Ecto neural progenitor cell (in vitro differentiated cells): ENCODE measurements around the gene DZIP3.
"Not testable (repeated sequence)": the region's sequence is repeated elsewhere in the genome, so short reads cannot be mapped to it uniquely, and the experiment has no call there.

Experiments
- DNase-seq: peaks from one replicate; pipeline ENCODE4 v3.0.0-alpha.2; 2018; ENCODE audit warnings: low spot score

The DZIP3 gene

DNA sequence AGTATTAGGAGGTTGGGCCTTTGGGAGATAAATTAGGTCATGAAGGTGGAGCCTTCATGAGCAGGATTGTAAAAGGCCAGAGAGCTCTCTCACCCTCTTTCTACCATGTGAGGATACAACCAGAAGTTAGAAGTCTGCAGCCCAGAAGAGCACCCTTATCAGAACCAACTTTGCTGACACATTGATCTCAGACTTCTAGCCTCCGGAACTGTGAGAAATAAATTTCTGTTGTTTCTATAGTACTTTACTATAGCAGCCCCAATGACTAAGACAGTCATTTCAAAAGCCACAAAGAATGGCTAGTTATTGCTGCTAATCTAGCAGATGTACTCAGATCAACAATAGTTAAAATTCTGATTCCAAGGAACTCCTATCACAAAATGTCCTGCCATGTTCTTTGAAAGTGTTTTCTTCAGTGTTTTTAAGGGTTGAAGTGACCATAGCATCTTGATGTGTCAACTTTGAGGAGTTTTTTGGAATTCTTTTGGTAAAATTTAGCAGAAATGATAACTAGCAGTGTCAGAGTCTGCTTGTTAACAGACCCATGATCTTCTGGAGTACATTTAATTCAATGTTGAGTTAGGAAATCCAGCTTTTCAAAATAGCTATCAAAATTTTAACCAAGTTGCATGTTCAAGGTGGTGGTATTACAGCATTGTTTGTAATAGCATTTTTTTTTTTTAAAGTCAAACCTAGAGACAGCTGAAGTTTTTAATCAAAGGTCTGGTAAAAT, 10.3 kb downstream of the DZIP3 start:
- DNase-seq, result no peak

DNA sequence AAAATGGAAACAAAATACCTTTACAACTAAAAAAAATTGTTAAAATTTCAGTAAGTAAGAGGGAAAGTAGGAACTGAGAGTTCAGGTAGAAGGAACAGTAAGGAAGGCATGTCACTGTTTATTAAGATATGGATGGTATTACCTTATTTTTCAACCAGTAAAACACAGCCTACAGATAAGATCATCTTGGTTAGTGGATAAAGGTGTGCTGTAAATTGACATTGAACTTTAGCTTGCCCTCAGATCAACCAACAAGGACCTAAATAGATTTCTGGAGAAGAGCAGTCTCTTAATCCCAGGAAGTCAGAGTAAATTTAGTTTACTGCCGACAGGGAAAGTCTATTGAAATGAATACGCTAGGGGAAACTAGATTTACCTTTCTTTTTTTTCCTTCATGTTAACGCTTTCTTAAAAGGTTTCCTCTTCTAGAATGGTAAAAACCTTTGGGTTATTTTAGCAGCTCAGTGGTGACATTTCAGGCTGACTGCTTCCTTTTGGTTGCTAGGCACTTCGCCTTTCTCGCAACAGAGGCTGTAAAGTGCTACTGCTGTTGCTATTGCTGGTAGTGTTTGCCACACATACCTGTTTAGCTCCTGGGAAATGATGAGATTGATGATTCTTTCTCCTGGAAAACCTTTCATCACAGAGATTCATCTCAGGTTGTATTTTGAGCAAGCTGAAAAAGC, 12.9 kb downstream of the DZIP3 start:
- DNase-seq, result no peak

GRCh38 chr3:108602935-108603294, 13.4 kb downstream of the DZIP3 start:
- no peak for DNase-seq

DNA sequence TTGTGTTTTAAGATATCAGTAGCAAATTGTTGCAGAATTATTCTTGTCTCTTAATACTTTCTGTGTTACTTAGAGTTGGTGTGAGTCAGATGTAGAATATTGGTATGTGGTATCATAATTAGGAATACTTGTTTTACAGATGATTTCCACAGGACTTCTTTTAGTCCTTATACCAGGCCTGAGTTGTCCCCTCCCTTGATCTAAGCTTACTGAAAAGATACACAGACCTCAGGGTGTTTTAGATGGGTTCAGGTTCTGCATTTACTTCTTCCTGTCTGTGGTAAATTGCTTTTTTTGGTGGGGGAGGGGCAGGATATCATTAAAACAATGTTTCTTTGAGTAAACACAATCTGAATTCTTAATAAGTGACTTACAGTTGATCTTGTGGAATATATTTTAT, 14.2 kb downstream of the DZIP3 start:
- no peak for DNase-seq

DNA sequence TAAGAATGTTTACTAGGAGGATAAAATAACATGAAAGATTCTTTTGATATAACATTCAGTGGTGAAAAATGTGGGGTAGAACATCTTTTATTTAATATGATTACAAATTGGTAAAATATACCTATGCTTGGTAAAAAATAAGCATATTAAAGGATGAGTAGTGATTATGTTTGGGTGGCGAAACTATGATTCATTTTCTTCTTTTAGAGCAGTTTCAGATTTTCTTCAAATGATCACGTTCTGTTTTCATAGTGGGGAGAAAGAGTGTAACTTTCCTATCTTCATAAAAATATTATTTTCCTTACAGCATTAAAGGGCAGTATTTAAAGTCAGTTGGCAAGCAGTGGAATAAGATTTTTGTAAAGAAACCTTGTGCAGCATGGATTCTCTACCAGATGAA, 15.5 kb downstream of the DZIP3 start:
- no peak for DNase-seq

GRCh38 chr3:108605491-108605890, 16.0 kb downstream of the DZIP3 start:
- no peak for DNase-seq

- DNase-seq, result no peak
Observed at GRCh38 chr3:108608750-108609149, 19.2 kb downstream of the DZIP3 start.

- DNase-seq, result no peak
Observed at GRCh38 chr3:108610651-108611050, 21.1 kb downstream of the DZIP3 start.

GRCh38 chr3:108616090-108616489, 26.6 kb downstream of the DZIP3 start:
- not testable (repeated sequence) for DNase-seq

GRCh38 chr3:108620250-108620649, 30.7 kb downstream of the DZIP3 start:
- no peak for DNase-seq

GRCh38 chr3:108623504-108623903, 34.0 kb downstream of the DZIP3 start:
- no peak for DNase-seq

DNA sequence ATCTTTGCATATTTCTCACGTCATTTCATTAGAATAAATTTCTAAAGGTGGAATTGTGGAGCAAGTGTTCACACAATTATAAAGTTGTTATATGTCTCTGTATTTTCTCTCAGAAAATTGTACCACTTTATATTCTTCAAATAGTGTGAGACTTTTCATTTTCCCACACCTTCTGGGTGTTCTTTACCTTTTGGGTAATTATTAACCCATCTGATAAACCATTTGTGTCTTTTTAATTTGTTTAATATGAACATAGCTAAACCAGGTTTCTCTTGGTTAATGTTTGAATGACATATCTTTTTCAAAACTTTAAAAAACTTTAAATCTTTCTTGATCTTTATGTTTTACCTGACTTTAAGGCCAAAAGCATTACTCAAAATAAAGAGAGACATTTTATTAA, 40.5 kb downstream of the DZIP3 start:
- DNase-seq, result no peak

- DNase-seq, result no peak
Observed at GRCh38 chr3:108642526-108642925, 53.0 kb downstream of the DZIP3 start.

- no peak for DNase-seq
Observed at GRCh38 chr3:108645364-108645763, 55.8 kb downstream of the DZIP3 start.

DNA sequence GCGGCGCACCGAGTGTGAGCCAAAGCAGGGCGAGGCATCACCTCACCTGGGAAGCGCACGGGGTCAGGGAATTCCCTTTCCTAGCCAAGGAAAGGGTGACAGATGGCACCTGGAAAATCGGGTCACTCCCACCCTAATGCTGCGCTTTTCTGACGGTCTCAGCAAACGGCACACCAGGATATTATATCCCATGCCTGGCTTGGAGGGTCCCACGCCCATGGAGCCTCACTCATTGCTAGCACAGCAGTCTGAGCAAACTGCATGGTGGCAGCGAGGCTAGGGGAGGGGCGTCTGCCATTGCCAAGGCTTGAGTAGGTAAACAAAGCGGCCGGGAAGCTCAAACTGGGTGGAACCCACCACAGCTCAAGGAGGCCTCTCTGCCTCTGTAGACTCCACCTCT, 66.1 kb downstream of the DZIP3 start:
- DNase-seq, result not testable (repeated sequence)

- no peak for DNase-seq
Observed at GRCh38 chr3:108661699-108662098, 72.2 kb downstream of the DZIP3 start.

GRCh38 chr3:108662142-108662738, 72.7 kb downstream of the DZIP3 start:
- DNase-seq, result no peak

GRCh38 chr3:108664266-108664665, 74.7 kb downstream of the DZIP3 start:
- DNase-seq, result no peak

GRCh38 chr3:108667312-108667711, 77.8 kb downstream of the DZIP3 start:
- DNase-seq, result no peak

DNA sequence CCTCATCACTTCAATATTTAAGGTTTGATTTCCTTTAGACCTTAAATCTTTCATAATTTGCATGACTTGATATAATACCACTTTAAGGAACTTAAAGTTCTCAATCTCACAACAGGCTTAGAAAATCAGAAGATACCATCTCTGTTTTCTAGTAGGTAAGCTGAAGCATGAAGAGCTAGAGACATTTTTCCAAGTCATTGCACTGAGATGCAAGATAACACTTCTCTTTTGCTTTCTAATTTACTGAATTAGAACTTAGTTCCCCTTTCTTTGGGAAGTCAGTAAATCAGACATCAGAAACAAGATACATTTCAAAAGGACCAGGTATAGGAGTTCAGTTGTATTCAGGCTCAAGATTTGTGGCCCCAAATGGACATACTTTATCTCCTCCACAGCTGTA, 79.7 kb downstream of the DZIP3 start:
- DNase-seq, result no peak

DNA sequence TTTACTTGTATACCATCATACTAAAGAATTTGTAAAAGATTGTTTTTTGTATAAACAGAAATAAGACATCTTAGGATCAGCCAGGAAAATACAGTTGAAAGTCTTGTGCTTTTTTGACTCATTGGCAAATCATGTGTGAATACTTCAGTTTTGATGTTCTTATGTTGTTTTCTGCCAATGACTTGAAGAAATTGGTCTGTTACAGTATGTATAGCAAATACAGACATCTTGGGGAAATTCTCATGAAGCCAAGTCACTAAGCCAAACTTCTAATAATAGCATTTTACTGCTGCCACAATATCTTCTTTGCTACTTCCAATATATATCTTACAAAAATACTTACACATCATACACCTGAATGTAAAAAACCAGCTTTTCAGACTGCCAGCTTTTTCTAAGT, 83.2 kb downstream of the DZIP3 start:
- DNase-seq, result no peak

DNA sequence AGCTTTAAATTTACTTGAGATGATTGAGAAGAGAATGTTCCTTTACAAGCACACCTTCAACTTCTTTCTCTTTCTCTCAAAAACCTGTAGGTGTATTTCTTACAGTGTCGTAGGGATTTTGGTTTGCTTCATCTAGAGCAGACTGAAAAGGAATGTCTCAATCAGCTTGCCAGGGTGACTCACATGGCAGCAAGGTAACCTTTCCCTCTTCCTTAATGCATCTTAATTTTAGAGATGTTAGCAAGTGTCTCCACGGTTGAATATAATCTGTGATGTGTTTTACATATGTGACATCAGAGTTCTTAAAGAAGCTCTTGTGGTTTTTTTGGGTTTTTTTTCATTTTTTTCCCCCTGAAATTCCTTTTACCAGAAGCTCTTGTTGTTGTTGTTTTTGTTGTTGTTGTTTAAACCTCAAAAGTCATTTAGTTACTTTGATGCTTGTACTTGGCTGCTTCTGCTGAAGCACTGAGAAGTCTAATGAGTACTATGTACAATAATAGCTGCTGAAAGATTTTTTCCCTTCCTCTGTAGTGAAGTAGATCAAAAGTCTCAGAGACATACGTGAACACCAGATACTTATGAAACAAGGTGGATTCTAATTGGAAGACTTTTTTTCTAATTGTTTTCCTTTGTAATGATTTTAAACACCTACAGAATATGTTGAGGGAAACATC, 84.6 kb downstream of the DZIP3 start:
- DNase-seq, result no peak

DNA sequence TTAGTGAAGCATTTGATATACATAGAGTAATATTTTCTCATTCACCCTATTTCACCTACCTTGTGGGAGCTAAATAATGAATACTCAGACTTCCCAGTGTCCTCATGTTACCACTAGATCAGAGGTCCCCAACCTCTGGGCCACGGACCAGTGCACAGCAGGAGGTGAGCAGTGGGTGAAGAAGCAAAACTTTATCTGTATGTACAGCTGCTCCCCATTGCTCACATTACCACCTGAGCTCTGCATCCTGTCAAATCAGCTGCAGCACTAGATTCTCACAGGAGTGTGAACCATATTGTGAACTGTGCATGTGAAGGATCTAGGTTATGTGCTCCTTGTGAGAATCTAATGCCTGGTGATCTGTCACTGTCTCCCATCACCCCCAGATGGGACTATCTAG, 88.3 kb downstream of the DZIP3 start:
- DNase-seq, result no peak
